K562 (cell line): ENCODE results near the gene BARHL2. TPM values are rescaled to one million over a fixed set of nuclear protein-coding genes. Genes with fewer than 3 reads are reported as not detected.

Experiments
- DPF2 ChIP-seq: fragments of 450-650 bp; IDR thresholded peaks from 2 replicates; pipeline ENCODE4 v1.6.1; 2016
- JUND ChIP-seq, 2 experiments: IDR thresholded peaks; 2 replicates in 1 of 2; 3 replicates in 1 of 2; pipeline ENCODE4 v1.6.1; 2011; ENCODE audit warnings: borderline replicate concordance in 2 of 2, low read depth in 2 of 2, low read length in 2 of 2, improper control_type of control experiment in 1 of 2, missing biosample characterization in 1 of 2, missing genetic modification characterization in 1 of 2, missing genetic modification reagents in 1 of 2
- MLX ChIP-seq, 2 experiments: fragments of 450-650 bp in 1 of 2; sonication (generic) in 1 of 2; formaldehyde crosslinking; conservative IDR thresholded peaks; 2 replicates each; pipeline versions ENCODE4 v1.4.0 to v1.8.1; 2020 to 2022; ENCODE audit warnings: mild to moderate bottlenecking in 1 of 2, missing genetic modification reagents in 1 of 2
- STAT5B ChIP-seq: fragments of 250-450 bp; sonication (Bioruptor Pico); IDR thresholded peaks from 2 replicates; pipeline ENCODE4 v1.8.0; 2021; ENCODE audit warnings: mild to moderate bottlenecking, inconsistent platforms
- ZBTB34 ChIP-seq: fragments of 250-450 bp; sonication (Bioruptor Pico); IDR thresholded peaks from 2 replicates; pipeline ENCODE4 v1.8.0; 2021; ENCODE audit warnings: mild to moderate bottlenecking, moderate library complexity
- ZNF174 ChIP-seq: fragments of 250-450 bp; sonication (Bioruptor Pico); IDR thresholded peaks from 2 replicates; pipeline ENCODE4 v1.4.0; 2020; ENCODE audit warnings: mild to moderate bottlenecking
- ZNF512 ChIP-seq: IDR thresholded peaks from 2 replicates; pipeline ENCODE4 v1.6.1; 2016; ENCODE audit warnings: missing genetic modification characterization, missing compliant biosample characterization
- ZNF830 ChIP-seq: fragments of 250-450 bp; sonication (Bioruptor Pico); IDR thresholded peaks from 2 replicates; pipeline ENCODE4 v1.5.0; 2021; ENCODE audit warnings: mild to moderate bottlenecking
- polyA plus RNA-seq, 8 experiments: library from polyadenylated mRNA; depleted of rRNA in 4 of 8; stranded (reverse) in 5 of 8; unstranded in 3 of 8; fragments of >200 nt; fragmentation: Nextera tagmentation in 2 of 8; fragmentation: Illumina TruSeq in 1 of 8; extraction: Ambion mirVana in 2 of 8; extraction: Trizol in 1 of 8; gene quantifications; 2 replicates each; pipeline versions ENCODE4 v1.2.1 to v1.2.3, GENCODE V29; 2011 to 2014; ENCODE audit warnings: inconsistent platforms in 1 of 8, missing spikeins in 1 of 8
- total RNA-seq, 7 experiments: library from RNA; depleted of rRNA in 6 of 7; stranded (reverse); fragments of >200 nt in 6 of 7; fragmentation: Illumina TruSeq in 2 of 7; extraction: Trizol in 2 of 7; gene quantifications; 2 replicates each; pipeline versions ENCODE4 v1.2.1 to v1.2.3, GENCODE V29; 2011 to 2021; ENCODE audit warnings: low replicate concordance in 1 of 7

The BARHL2 gene
- total and polyA plus RNA-seq, 9 of the 15 experiments (the other 6 are each of a cell fraction or from before 2014, with no cell fraction given): 0.06 to 0.11 (median 0.09) TPM; not detected in 6

- TF ChIP-seq ZBTB34 (CRISPR knock-in tag) (no peak), MLX (CRISPR knock-in tag; conservative IDR thresholded peaks at IDR 0.05) (no peak), ZNF512 (tag) (no peak), DPF2 (no peak), STAT5B (CRISPR knock-in tag) (no peak), ZNF174 (no peak), ZNF830 (CRISPR knock-in tag) (no peak), JUND (IDR thresholded peaks at IDR 0.05; ENCODE audit: borderline replicate concordance, low read depth, low read length) (no peak), JUND (tag; IDR thresholded peaks at IDR 0.05; ENCODE audit: borderline replicate concordance, low read depth, low read length) (no peak)
These were observed 3.1 kb upstream of the BARHL2 start (continued) for GRCh38 chr1:90720145-90720636.
